Mucosa of stomach (tissue), 1 donor: ENCODE measurements around the gene TTC16.

Source experiments
- H3K27me3 ChIP-seq: one replicate; pipeline ENCODE4 v1.7.0; 2013; ENCODE audit warnings: mild to moderate bottlenecking, low read length; ENCODE audit not compliant: control insufficient read depth, insufficient read depth
- H3K36me3 ChIP-seq: one replicate; pipeline ENCODE4 v1.7.0; 2013; ENCODE audit warnings: low read length; ENCODE audit not compliant: control insufficient read depth, insufficient read depth
- H3K4me1 ChIP-seq: one replicate; pipeline ENCODE4 v1.7.0; 2013; ENCODE audit warnings: mild to moderate bottlenecking, low read length; ENCODE audit not compliant: control insufficient read depth, insufficient read depth
- H3K4me3 ChIP-seq: one replicate; pipeline ENCODE4 v1.7.0; 2013; ENCODE audit warnings: low read length
- H3K9ac ChIP-seq: one replicate; pipeline ENCODE4 v1.7.0; 2013; ENCODE audit warnings: mild to moderate bottlenecking, low read length, moderate library complexity
- H3K9me3 ChIP-seq: one replicate; pipeline ENCODE4 v1.7.0; 2013; ENCODE audit warnings: mild to moderate bottlenecking, low read length, moderate library complexity; ENCODE audit not compliant: control insufficient read depth
- donor health status: Pancreatic carcinoma.

Gene TTC16

DNA sequence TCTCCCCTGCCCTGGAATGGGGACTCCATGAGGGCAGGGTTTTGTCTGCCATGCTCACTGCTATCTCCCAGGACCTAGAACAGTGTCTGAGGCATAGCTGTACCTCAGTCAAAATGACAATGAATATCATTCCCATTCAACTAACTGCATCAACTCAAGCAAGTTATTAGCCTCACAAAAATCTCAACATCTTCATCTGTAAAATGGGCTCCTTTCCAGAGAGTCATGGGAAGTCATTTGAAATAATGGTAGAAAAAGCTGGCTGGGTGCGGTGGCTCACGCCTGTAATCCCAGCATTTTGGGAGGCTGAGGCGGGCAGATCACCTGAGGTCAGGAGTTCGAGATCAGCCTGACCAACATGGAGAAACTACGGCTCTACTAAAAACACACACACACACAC, 53.2 kb downstream of the TTC16 start:
- H3K27me3 ChIP-seq = no peaks in the 10 kb centered on the region
- H3K4me3 ChIP-seq = no peak overlapping the region
- peaks cover 12% of the 10 kb centered on the region for H3K4me1 ChIP-seq
- no peaks in the 10 kb centered on the region for H3K36me3 ChIP-seq
- H3K9ac ChIP-seq = no peak overlapping the region
- H3K9me3 ChIP-seq = no peaks in the 10 kb centered on the region

DNA sequence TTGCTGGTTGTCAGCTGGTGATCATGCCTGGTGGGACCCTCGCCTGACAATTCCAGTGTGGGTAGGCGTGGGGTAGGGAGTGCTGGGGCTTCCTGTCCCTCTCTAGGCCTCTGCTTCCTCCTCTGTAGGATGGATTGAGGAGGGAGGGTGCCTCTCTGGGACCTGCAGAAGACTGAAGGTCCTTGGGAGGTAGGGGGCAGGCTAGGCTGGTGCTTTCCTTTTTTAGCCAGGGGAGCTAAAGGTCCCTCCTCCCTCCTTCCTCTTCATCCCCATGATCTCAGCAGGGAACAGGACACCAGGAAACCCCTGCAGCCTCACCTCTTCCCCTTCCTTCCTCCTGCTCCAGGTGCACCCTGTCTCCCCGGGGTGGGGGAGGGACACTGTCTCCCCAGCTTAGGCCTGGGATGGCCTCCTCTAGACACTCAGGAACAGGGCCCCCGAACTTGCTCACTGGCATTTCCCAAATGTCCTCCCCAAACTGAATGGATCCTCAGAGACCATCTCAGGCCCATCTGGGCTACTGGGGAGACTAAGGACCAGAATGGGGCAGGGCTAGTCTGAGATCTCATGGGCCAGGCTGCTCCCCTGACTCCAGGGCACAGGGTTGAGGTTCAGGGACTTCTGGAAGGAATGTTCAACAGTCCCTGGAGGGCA, 54.2 kb downstream of the TTC16 start:
- no peaks in the 10 kb centered on the region for H3K36me3 ChIP-seq
- H3K27me3 ChIP-seq = no peaks in the 10 kb centered on the region
- peaks cover 12% of the 10 kb centered on the region for H3K4me1 ChIP-seq
- no peaks in the 10 kb centered on the region for H3K9me3 ChIP-seq
- H3K4me3 ChIP-seq = peak overlapping the region; percentile 14
- H3K9ac ChIP-seq = peak overlapping the region; percentile 50

DNA sequence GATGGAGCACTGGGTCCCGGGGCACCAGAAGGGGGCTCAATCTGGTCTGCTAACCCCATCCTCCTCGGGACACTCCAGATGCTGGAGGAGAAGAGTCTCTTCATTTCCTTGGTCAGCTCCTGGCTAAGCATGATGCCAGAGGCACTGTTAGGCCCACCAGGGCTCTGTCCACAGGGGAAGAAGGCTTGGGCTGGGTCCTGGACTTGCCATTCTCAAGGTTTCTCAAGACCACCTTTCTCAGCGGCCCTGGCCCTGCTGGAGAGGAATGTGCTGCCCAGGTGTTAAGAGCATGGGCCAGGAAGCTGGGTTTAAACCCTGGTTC, 54.7 kb downstream of the TTC16 start:
- H3K27me3 ChIP-seq = no peaks in the 10 kb centered on the region
- no peaks in the 10 kb centered on the region for H3K9me3 ChIP-seq
- H3K4me1 ChIP-seq = peaks cover 12% of the 10 kb centered on the region
- peak overlapping the region; percentile 50 for H3K9ac ChIP-seq
- peak overlapping the region; percentile 14 for H3K4me3 ChIP-seq
- H3K36me3 ChIP-seq = no peaks in the 10 kb centered on the region

DNA sequence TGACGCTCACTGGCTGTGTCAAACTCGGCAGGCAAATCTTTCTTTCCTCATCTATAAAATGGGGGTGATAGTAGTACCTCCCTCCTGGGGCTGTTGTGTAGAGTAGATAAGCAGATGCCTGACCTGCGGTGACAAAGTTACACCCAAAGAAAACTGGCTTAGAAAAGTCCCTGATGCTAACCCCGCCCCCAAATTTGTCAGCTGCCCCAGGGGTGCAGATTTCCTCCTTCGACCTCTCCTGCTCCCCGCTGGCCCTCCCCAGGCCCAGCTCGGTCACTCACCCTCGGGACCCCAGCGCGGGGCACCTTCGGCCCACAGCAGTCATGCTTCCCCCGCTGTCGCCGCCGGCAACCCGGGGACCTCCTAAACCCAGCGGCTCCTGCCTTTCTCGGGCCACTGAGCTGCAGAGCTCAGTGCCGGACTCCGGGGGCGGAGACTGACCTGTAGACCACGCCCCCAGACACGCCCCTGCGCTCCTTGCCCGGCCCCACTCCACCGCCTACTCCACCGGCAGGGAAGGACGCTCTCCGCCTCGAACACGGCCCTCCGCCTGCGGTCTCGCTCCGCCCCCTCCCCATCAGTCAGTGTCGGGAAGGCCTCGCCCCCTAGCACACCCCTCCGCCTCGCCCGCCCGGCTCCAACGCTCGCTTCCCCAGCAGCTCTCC, 55.2 kb downstream of the TTC16 start:
- Histone ChIP-seq H3K4me3 (peak overlapping the region; percentile 14), H3K9me3 (no peaks in the 10 kb centered on the region), H3K4me1 (peaks cover 12% of the 10 kb centered on the region), H3K36me3 (no peaks in the 10 kb centered on the region), H3K9ac (peak overlapping the region; percentile 50), H3K27me3 (no peaks in the 10 kb centered on the region)

DNA sequence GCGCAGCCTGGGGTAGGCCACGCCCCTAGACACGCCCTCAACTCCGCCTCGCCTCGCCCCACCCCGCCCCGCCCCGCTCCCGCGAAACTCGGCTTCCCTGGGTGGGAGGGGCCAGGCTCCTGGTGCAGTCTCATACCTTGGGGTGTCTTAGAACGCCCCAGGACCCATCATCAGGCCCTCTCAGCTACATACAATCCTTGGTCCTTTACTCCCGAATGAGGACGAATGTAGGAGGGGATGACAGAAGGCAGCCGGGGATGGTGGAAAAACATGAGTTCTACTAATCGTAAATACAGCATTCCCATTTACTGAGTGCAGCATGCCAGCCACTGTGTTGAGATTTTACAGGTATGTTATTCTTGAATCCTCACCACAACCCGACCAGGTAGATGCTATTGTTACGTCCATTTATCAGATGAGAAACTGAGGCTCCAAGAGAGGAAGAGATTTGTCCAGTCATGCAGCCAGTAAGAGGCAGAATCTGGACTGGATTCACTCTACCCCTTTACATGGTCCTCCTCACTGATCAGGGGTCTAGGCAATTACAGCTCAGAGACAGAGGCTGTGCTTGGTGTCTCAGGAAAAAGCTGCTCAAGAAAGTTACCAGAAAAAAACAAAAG, 55.8 kb downstream of the TTC16 start:
- Histone ChIP-seq H3K36me3 (no peaks in the 10 kb centered on the region), H3K27me3 (no peaks in the 10 kb centered on the region), H3K9me3 (no peaks in the 10 kb centered on the region), H3K4me3 (no peak overlapping the region), H3K9ac (no peak overlapping the region), H3K4me1 (peaks cover 12% of the 10 kb centered on the region)

DNA sequence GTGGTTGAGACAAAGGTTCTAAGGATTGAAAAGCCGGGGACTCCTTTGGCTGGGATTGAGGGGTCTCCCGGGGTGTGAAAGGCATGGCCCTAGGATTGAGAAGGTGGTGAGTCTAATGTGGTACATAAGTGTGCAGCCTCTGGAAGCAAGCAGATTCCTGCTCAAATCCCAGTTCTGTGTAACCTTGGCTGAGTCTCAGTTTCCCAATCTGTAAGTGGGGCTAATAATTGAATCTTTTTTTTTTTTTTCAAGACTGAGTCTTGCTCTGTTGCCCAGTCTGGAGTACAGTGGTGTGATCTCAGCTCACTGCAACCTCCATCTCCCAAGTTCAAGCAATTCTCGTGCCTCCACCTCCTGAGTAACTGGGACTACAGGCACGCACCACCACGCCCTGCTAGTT, 56.7 kb downstream of the TTC16 start:
- H3K27me3 ChIP-seq = no peaks in the 10 kb centered on the region
- no peaks in the 10 kb centered on the region for H3K9me3 ChIP-seq
- no peak overlapping the region for H3K4me3 ChIP-seq
- H3K4me1 ChIP-seq = peaks cover 12% of the 10 kb centered on the region
- no peaks in the 10 kb centered on the region for H3K36me3 ChIP-seq
- no peak overlapping the region for H3K9ac ChIP-seq

DNA sequence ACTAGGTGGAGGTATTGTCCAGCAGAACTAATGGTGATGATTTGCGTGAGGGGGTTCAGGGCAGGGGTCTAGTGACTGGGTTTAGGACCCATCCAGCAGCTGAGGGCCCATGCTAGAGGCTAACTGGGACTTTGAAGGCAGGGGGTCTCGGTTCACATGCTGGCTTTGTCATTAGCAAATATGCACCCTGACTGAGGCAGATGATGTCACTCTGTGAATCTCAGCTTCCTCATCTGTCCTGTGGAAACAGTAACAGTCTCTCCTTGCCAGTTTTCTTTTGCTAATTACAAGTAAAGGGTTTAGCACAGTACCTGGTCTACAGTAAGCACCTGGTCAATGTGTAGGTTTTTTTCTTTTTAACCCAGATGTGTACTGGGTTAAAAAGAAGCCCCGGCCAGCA, 57.4 kb downstream of the TTC16 start:
- H3K4me1 ChIP-seq = peaks cover 12% of the 10 kb centered on the region
- H3K27me3 ChIP-seq = no peaks in the 10 kb centered on the region
- no peaks in the 10 kb centered on the region for H3K36me3 ChIP-seq
- no peak overlapping the region for H3K4me3 ChIP-seq
- no peaks in the 10 kb centered on the region for H3K9me3 ChIP-seq
- H3K9ac ChIP-seq = no peak overlapping the region

DNA sequence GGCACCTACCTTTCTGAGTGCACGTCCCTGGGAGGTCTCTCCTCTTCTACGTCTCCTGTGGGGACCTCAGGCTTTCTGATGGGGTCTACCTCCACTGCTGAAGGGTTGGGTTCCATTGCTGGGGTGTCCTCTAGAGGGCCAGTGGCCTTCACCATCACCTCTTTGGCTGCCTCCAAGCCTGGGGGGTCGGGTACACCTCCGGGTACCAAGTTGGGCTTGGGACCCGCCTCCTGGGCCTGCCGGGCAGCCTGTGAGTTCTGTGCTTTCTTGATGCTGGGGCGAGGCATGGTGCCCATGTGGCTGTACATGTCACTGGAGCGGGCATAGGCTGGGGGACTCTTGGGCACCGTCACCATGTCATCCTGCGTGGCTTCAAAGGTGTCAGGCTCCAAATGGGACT, 58.1 kb downstream of the TTC16 start:
- H3K9me3 ChIP-seq = no peaks in the 10 kb centered on the region
- H3K4me3 ChIP-seq = no peak overlapping the region
- H3K27me3 ChIP-seq = no peaks in the 10 kb centered on the region
- no peaks in the 10 kb centered on the region for H3K36me3 ChIP-seq
- H3K9ac ChIP-seq = no peak overlapping the region
- H3K4me1 ChIP-seq = peaks cover 16% of the 10 kb centered on the region

DNA sequence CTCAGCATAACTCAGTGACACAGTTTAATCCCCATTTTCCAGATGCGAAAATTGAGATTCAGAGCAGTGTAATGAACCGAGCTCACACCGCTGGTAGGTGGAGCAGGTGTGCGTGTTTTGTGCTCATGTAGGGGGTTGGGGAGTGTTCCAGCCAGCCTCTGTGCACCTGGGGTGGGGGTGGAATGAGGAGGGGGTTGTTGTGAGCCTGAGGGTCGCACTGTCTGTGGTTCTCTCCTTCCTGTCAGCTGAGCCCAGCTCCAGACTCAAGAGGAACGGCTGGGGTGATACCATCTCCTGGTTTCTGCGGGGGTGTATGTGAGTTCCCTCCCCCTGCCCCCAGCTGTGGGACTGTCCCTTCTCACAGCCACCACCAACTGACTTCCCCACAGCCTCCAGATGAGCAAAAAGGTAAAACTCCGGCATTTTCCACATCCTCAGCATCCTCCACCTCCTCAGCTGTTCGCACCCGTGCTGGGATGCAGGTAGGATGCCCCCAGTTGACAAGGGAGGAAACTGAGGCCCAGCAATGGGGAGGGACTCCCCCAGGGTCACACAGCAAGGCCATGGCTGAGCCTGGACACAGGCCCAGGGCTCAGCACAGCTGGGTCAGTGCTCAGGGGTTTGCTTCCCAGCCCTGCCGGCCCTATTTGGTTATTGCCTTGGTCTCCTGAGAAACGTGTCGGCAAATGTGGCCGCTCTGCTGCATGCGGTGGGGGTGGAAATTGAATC, 60.5 kb downstream of the TTC16 start:
- Histone ChIP-seq H3K9me3 (no peaks in the 10 kb centered on the region), H3K4me1 (peaks cover 4% of the 10 kb centered on the region), H3K36me3 (no peaks in the 10 kb centered on the region), H3K27me3 (no peaks in the 10 kb centered on the region), H3K4me3 (no peak overlapping the region), H3K9ac (no peak overlapping the region)

DNA sequence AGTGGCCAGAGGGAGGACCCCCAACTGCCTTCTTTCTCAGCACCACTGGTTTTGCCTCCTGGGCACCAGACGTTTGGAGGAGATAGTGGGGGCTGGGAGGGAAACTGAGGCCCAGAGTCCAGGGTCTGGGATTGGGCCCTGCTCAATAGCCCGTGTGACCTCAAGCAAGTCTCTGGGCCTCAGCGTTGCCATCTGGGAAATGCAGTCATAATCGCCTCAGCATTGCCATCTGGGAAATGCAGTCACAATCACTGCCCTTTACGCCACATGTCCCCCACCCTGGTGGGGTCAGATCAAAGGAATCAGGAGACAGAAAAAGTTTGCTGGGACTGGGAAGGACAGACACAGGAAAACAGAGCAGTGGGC, 61.0 kb downstream of the TTC16 start:
- no peak overlapping the region for H3K9ac ChIP-seq
- no peaks in the 10 kb centered on the region for H3K27me3 ChIP-seq
- no peaks in the 10 kb centered on the region for H3K36me3 ChIP-seq
- H3K9me3 ChIP-seq = no peaks in the 10 kb centered on the region
- H3K4me3 ChIP-seq = no peak overlapping the region
- H3K4me1 ChIP-seq = peaks cover 4% of the 10 kb centered on the region

DNA sequence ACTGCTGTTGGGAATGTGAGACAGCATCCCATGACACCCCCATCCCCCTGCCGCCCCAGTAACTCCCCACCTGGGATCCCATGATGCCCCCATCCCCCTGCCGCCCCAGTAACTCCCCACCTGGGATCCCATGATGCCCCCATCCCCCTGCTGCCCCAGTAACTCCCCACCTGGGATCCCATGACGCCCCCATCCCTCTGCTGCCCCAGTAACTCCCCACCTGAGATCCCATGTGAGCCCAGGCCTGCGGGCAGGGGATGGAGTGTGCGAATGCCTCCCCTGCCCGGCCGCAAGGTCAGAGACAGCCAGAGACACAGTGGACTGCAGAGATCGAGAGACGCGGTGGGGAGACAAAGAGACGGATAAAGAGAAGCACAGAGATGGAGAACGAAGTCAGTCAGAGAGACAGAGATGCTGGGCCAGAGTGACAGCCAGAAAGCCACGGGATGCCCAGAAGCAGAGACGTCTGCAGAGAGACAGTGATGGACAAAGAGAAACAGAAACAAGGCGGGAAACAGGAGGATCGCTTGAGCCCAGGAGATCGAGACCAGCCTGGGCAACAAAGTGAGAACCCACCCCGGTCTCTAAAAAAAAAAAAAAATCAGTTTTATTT, 61.6 kb downstream of the TTC16 start:
- no peak overlapping the region for H3K9ac ChIP-seq
- no peak overlapping the region for H3K4me3 ChIP-seq
- no peaks in the 10 kb centered on the region for H3K27me3 ChIP-seq
- H3K9me3 ChIP-seq = no peaks in the 10 kb centered on the region
- H3K4me1 ChIP-seq = peaks cover 4% of the 10 kb centered on the region
- no peaks in the 10 kb centered on the region for H3K36me3 ChIP-seq
